GM12873 (cell line): ENCODE data around the gene PARD3B.

Experiments used
- CTCF ChIP-seq: IDR thresholded peaks from 2 replicates; pipeline ENCODE4 v1.5.1; 2012; ENCODE audit warnings: low read depth, mild to moderate bottlenecking, moderate library complexity, low read length, control low read depth; ENCODE audit not compliant: insufficient read depth; ENCODE audit errors: missing control alignments

The PARD3B gene

GRCh38 chr2:205524656-205525055 is 979.4 kb downstream of the PARD3B start:
- no peak for TF ChIP-seq CTCF

- TF ChIP-seq CTCF: no peak
Measured at GRCh38 chr2:205527801-205528200, 982.5 kb downstream of the PARD3B start.

GRCh38 chr2:205531072-205531471 is 985.8 kb downstream of the PARD3B start:
- TF ChIP-seq CTCF: no peak

GRCh38 chr2:205531489-205532148 is 986.3 kb downstream of the PARD3B start:
- no peak for TF ChIP-seq CTCF

GRCh38 chr2:205535001-205535400 is 989.7 kb downstream of the PARD3B start:
- TF ChIP-seq CTCF: no peak

GRCh38 chr2:205539603-205540002 is 994.3 kb downstream of the PARD3B start:
- peak; percentile 31 for TF ChIP-seq CTCF

- no peak for TF ChIP-seq CTCF
Measured at GRCh38 chr2:205540036-205540435, 994.8 kb downstream of the PARD3B start.
